Keratinocyte (primary cell): ENCODE measurements around the gene ITPKB. TPM values are rescaled to one million over a fixed set of nuclear protein-coding genes. Genes with fewer than 3 reads are reported as not detected.

Experiments used
- DNase-seq: peaks from one replicate; pipeline ENCODE4 v3.0.0-alpha.2; 2011; ENCODE audit warnings: low read depth, missing footprints, low spot score
- FAIRE-seq: peaks from 2 replicates; lab custom pipeline; 2011; peaks lifted over from hg19 to GRCh38; lab: Jason Lieb, UNC
- H2AFZ ChIP-seq: 2 replicates; pipeline ENCODE4 v1.6.0; 2012; ENCODE audit warnings: low read length, control low read depth, inconsistent platforms; ENCODE audit not compliant: control insufficient read depth
- H3K27ac ChIP-seq: 2 replicates; pipeline ENCODE4 v1.5.1; 2011; ENCODE audit warnings: low read length; ENCODE audit not compliant: control insufficient read depth, insufficient read depth
- H3K27me3 ChIP-seq: 3 replicates; pipeline ENCODE4 v1.6.0; 2011; ENCODE audit warnings: low read length; ENCODE audit not compliant: control insufficient read depth, insufficient read depth; ENCODE audit errors: extremely low read depth
- H3K36me3 ChIP-seq, 2 experiments: 2 replicates in 1 of 2; 3 replicates in 1 of 2; pipeline ENCODE4 v1.5.1; 2011; ENCODE audit warnings: low read length in 2 of 2, mild to moderate bottlenecking in 1 of 2; ENCODE audit not compliant: control insufficient read depth in 2 of 2, insufficient read depth in 2 of 2; ENCODE audit errors: extremely low read depth in 1 of 2
- H3K4me1 ChIP-seq: 3 replicates; pipeline ENCODE4 v1.5.1; 2011; ENCODE audit warnings: low read length; ENCODE audit not compliant: control insufficient read depth, insufficient read depth; ENCODE audit errors: extremely low read depth
- H3K4me2 ChIP-seq: 3 replicates; pipeline ENCODE4 v1.6.0; 2011; ENCODE audit warnings: low read depth, low read length; ENCODE audit not compliant: control insufficient read depth, insufficient read depth; ENCODE audit errors: extremely low read depth
- H3K4me3 ChIP-seq, 3 experiments: fragments of 200-600 bp in 1 of 3; sonication (generic) in 1 of 3; 2 replicates in 2 of 3; 3 replicates in 1 of 3; pipeline ENCODE4 v1.5.1; 2011 to 2016; ENCODE audit warnings: low read length in 3 of 3, mild to moderate bottlenecking in 3 of 3, control low read depth in 2 of 3, inconsistent platforms in 1 of 3, low read depth in 1 of 3, mixed read lengths in 1 of 3, mixed run types in 1 of 3, moderate library complexity in 1 of 3; ENCODE audit not compliant: control insufficient read depth in 2 of 3, insufficient read depth in 2 of 3; ENCODE audit errors: extremely low read depth in 1 of 3
- H3K79me2 ChIP-seq: 2 replicates; pipeline ENCODE4 v1.6.0; 2012; ENCODE audit warnings: low read length; ENCODE audit not compliant: control insufficient read depth, insufficient read depth
- H3K9ac ChIP-seq: 3 replicates; pipeline ENCODE4 v1.6.0; 2011; ENCODE audit warnings: low read length; ENCODE audit not compliant: control insufficient read depth, insufficient read depth; ENCODE audit errors: extremely low read depth
- H3K9me1 ChIP-seq: 3 replicates; pipeline ENCODE4 v1.6.0; 2011; ENCODE audit warnings: low read length; ENCODE audit not compliant: control insufficient read depth, insufficient read depth; ENCODE audit errors: extremely low read depth
- H3K9me3 ChIP-seq: 2 replicates; pipeline ENCODE4 v1.5.1; 2012; ENCODE audit warnings: low read depth, low read length; ENCODE audit not compliant: control insufficient read depth
- H4K20me1 ChIP-seq: 3 replicates; pipeline ENCODE4 v1.6.0; 2011; ENCODE audit warnings: low read length; ENCODE audit not compliant: control insufficient read depth, insufficient read depth; ENCODE audit errors: extremely low read depth
- EZH2 ChIP-seq: IDR thresholded peaks from one replicate; pipeline ENCODE4 v1.6.1; 2012; ENCODE audit warnings: inconsistent platforms, mild to moderate bottlenecking, low read length, moderate library complexity
- dilution Hi-C: fragments of 300-500 bp; cut with MboI; formaldehyde crosslinking; loops from one replicate; pipeline ENCODE4 v1.7.0; 2020; ENCODE audit warnings: low sequenced_read_pairs; ENCODE audit not compliant: extremely low pct_ligation_motif_present
- polyA plus RNA-seq, 5 experiments: library from polyadenylated mRNA; depleted of rRNA in 3 of 5; stranded (reverse) in 3 of 5; stranded (forward) in 1 of 5; unstranded in 1 of 5; fragments of >200 nt; gene quantifications; 1 replicate in 1 of 5; 2 replicates in 3 of 5; 3 replicates in 1 of 5; pipeline versions ENCODE4 v1.2.1 to v1.2.3, GENCODE V29; 2011 to 2012; ENCODE audit warnings: missing spikeins in 2 of 5, low read depth in 1 of 5, low replicate concordance in 1 of 5
- TF ChIP-seq, protein P1 (sequence below), 3 experiments: IDR thresholded peaks in 1 of 3; conservative IDR thresholded peaks in 1 of 3; optimal IDR thresholded peaks in 1 of 3; 2 replicates in 2 of 3; 3 replicates in 1 of 3; pipeline versions ENCODE3 to v1.5.1; 2011; ENCODE audit warnings: low read length in 3 of 3, mild to moderate bottlenecking in 3 of 3, moderate library complexity in 2 of 3, control low read depth in 1 of 3, inconsistent platforms in 1 of 3; ENCODE audit not compliant: insufficient read depth in 2 of 3; ENCODE audit errors: extremely low read depth in 1 of 3

Gene ITPKB
- polyA plus RNA-seq, 1 donor (not counting 4 experiments of a cell fraction or from before 2014, with no cell fraction given) = 3.2 TPM

DNA sequence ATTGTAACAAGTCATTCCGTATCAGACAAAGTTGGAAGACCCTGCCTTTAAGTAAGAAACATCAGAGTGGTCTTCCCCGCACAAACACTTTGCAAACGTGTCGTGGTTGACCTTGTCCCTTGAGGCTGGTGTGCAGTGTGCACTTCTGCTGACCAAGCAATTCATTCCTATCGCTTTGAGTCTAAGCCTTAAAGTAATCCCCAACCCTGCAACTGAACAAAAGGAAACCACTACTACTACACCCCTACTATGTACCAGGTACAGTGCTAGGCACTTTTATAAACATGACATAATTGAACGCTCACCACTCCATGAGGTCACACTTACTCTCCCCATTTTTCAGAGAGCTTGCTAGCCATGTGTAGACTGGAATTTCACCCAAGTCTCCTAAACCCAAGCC is 10.6 kb downstream of the ITPKB start:
- dilution Hi-C loops = no loop called here
- TF ChIP-seq, protein P1, sequence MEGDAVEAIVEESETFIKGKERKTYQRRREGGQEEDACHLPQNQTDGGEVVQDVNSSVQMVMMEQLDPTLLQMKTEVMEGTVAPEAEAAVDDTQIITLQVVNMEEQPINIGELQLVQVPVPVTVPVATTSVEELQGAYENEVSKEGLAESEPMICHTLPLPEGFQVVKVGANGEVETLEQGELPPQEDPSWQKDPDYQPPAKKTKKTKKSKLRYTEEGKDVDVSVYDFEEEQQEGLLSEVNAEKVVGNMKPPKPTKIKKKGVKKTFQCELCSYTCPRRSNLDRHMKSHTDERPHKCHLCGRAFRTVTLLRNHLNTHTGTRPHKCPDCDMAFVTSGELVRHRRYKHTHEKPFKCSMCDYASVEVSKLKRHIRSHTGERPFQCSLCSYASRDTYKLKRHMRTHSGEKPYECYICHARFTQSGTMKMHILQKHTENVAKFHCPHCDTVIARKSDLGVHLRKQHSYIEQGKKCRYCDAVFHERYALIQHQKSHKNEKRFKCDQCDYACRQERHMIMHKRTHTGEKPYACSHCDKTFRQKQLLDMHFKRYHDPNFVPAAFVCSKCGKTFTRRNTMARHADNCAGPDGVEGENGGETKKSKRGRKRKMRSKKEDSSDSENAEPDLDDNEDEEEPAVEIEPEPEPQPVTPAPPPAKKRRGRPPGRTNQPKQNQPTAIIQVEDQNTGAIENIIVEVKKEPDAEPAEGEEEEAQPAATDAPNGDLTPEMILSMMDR (optimal IDR thresholded peaks at IDR 0.05 in 1 of 3, IDR thresholded peaks at IDR 0.05 in 1 of 3, conservative IDR thresholded peaks at IDR 0.05 in 1 of 3; ENCODE audit: extremely low read depth in 1 of 3, insufficient read depth in 2 of 3, low read length in 3 of 3) = no peak
- TF ChIP-seq EZH2 = no peak
- DNase-seq = no peak
- Histone ChIP-seq H2AFZ (no peak overlapping the region), H3K4me3 (no peak overlapping the region), H3K79me2 (peaks cover 15% of the 10 kb centered on the region), H3K9me3 (no peaks in the 10 kb centered on the region), H3K27ac (no peak overlapping the region), H3K36me3 (peaks cover 3 to 5% of the 10 kb centered on the region in 2 experiments), H3K9me1 (no peaks in the 10 kb centered on the region), H3K27me3 (no peaks in the 10 kb centered on the region), H3K4me2 (no peak overlapping the region), H3K4me1 (no peaks in the 10 kb centered on the region), H3K9ac (no peak overlapping the region), H4K20me1 (peaks cover 3% of the 10 kb centered on the region)
- no peak for FAIRE-seq

DNA sequence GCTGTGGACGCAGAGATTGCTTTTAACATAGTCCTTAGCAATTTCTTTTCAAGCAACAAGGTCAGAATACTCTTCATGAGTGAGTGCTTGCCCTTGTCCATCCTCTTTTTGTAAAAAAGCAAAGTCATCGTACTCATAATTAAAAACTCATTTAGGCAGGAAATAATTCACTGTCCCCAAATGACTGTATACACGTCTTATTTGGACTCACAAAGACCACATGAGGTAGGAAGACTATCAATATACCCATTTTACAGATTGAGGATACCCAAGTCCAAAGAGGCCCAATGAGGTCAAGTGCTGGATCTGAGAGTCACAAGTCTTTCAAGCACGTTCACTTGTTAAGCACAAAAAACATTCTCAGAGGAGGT is 13.2 kb downstream of the ITPKB start:
- H3K9me3 ChIP-seq = no peaks in the 10 kb centered on the region
- no peaks in the 10 kb centered on the region for H3K27me3 ChIP-seq
- dilution Hi-C loops = no loop called here
- H3K4me3 ChIP-seq = no peak overlapping the region
- H3K27ac ChIP-seq = no peak overlapping the region
- no peak for TF ChIP-seq EZH2
- no peak overlapping the region for H3K4me2 ChIP-seq
- peaks cover 3% of the 10 kb centered on the region for H4K20me1 ChIP-seq
- peaks cover 0 to 3% of the 10 kb centered on the region in 2 experiments for H3K36me3 ChIP-seq
- H3K9me1 ChIP-seq = no peaks in the 10 kb centered on the region
- no peak overlapping the region for H3K9ac ChIP-seq
- FAIRE-seq (no peak), DNase-seq (no peak)
- H2AFZ ChIP-seq = no peak overlapping the region
- H3K4me1 ChIP-seq = no peaks in the 10 kb centered on the region
- peaks cover 10% of the 10 kb centered on the region for H3K79me2 ChIP-seq
